Measurements from ENCODE around the gene PROZ.
A peak's percentile ranks its signal among the peaks of the same experiment; 100 is the strongest.

PROZ gene

GRCh38 chr13:113207890-113208420 lies 49.5 kb downstream of the PROZ start:
- DNase-seq (ENCODE audit: low read depth): peak; percentile 11

- peak; percentile 61 for DNase-seq (ENCODE audit: low read depth)
Measured at GRCh38 chr13:113208421-113209335, 50.2 kb downstream of the PROZ start, which contains the start of gene PCID2. Gene PCID2 (minus strand): TSS chr13:113208669. CDS start chr13:113208634, 35 bp downstream.

GRCh38 chr13:113209336-113209758 lies 50.9 kb downstream of the PROZ start, which contains the start of gene CUL4A:
Gene CUL4A (plus strand): TSS chr13:113209613. CDS start chr13:113209628, 15 bp downstream.
- DNase-seq (ENCODE audit: low read depth): peak; percentile 32

GRCh38 chr13:113209759-113210421 lies 51.4 kb downstream of the PROZ start:
- peak; percentile 11 for DNase-seq (ENCODE audit: low read depth)

GRCh38 chr13:113210833-113211232 lies 52.4 kb downstream of the PROZ start:
- DNase-seq (ENCODE audit: low read depth): no peak

- DNase-seq (ENCODE audit: low read depth): peak; percentile 20
Measured at GRCh38 chr13:113211774-113212173, 53.3 kb downstream of the PROZ start.

GRCh38 chr13:113216254-113217048 lies 58.0 kb downstream of the PROZ start:
- DNase-seq (ENCODE audit: low read depth): no peak

GRCh38 chr13:113218586-113218985 lies 60.1 kb downstream of the PROZ start:
- no peak for DNase-seq (ENCODE audit: low read depth)

GRCh38 chr13:113219256-113219940 lies 61.0 kb downstream of the PROZ start:
- no peak for DNase-seq (ENCODE audit: low read depth)

GRCh38 chr13:113220141-113220598 lies 61.7 kb downstream of the PROZ start:
- no peak for DNase-seq (ENCODE audit: low read depth)

- no peak for DNase-seq (ENCODE audit: low read depth)
Measured at GRCh38 chr13:113220877-113221276, 62.4 kb downstream of the PROZ start.

All from CMK (cell line).